D721Med (cell line): ENCODE data around the gene WSCD2.

Experiments used
- DNase-seq: peaks from one replicate; pipeline ENCODE4 v3.0.0; 2011; ENCODE audit warnings: low spot score; ENCODE audit not compliant: insufficient read length
- FAIRE-seq: peaks from 2 replicates; lab custom pipeline; 2011; peaks lifted over from hg19 to GRCh38; lab: Jason Lieb, UNC
- TF ChIP-seq, protein P1 (sequence below): IDR thresholded peaks from 2 replicates; pipeline ENCODE4 v1.5.1; 2012; ENCODE audit warnings: mild to moderate bottlenecking, control low read depth; ENCODE audit not compliant: insufficient read depth; ENCODE audit errors: missing control alignments

WSCD2 gene

DNA sequence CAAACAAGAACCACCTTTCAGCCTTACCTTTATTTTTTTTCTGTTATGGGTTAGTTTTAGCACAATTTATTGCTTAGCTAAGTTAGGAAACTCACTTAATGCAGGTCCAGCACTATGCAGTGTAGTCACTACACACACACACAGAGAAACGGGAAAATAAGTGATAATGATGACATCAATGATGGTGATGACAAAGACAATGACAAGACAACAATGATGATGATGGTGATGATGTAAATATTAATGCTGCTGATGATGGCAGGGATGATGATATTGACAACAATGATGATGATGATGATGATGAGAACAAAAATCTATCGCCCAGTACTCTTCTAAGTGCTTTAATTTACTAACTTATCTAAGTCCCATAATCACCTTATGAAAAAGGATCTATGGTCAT lies 41.1 kb downstream of the WSCD2 start:
- DNase-seq = no peak
- FAIRE-seq = no peak
- TF ChIP-seq, protein P1, sequence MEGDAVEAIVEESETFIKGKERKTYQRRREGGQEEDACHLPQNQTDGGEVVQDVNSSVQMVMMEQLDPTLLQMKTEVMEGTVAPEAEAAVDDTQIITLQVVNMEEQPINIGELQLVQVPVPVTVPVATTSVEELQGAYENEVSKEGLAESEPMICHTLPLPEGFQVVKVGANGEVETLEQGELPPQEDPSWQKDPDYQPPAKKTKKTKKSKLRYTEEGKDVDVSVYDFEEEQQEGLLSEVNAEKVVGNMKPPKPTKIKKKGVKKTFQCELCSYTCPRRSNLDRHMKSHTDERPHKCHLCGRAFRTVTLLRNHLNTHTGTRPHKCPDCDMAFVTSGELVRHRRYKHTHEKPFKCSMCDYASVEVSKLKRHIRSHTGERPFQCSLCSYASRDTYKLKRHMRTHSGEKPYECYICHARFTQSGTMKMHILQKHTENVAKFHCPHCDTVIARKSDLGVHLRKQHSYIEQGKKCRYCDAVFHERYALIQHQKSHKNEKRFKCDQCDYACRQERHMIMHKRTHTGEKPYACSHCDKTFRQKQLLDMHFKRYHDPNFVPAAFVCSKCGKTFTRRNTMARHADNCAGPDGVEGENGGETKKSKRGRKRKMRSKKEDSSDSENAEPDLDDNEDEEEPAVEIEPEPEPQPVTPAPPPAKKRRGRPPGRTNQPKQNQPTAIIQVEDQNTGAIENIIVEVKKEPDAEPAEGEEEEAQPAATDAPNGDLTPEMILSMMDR = no peak

DNA sequence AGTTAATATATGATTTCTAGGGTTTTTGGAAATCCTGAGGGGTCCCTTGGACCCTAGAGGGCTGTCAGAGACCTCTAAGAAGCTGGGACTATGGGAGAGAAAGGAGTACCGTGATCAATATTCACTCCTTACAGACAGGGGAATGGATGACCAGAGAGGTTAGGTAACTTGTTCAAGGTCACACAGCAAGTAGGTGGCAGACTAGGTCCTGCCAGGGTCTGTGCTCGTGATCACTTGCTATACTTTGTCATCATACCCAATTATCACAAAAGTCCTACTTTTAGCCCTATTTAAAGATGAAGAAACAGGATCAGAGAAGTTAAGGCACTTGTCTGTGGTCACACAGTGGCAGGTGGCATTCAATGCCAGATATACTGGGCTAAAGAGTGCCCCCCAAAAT lies 42.9 kb downstream of the WSCD2 start:
- TF ChIP-seq, protein P1 = no peak
- no peak for DNase-seq
- FAIRE-seq = no peak

DNA sequence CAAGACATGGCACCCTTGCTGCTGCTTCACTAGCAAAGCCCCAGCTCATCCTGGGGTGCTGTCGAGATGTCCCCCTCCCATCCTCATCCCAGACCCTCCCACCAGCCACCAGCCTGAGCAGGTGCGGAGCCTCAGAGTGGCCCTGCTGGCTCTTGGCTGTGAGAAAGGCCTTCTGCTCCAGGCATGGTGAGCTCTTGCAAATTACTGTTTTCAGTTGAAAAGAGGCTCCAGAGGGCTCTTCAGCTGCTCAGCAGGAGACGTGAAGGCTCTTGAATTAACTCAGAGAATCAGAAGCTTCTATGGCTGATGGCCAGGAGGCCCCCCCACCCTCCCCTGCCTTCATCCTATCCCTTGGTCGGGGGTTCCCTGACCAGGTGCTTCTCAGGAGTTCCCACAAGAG lies 44.1 kb downstream of the WSCD2 start:
- TF ChIP-seq, protein P1 = no peak
- DNase-seq = no peak
- no peak for FAIRE-seq

DNA sequence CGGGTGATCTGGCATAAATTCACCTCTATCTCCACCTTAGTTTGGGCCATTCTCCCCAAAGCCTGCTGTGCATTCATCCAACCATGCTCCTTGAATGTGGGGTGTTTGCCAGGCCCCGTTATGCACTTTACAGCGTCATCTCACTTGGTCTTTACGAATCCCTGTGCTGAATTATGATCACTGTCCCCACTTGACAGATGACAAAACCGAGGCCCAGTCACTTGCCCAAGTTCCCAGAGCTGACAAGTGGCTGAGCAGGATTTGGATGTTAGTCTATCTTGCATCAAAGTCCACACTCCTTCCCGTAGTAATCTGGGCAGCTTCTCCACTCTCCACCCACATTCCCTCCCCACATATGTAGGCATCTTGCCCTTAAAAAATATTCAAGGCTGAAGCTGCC lies 44.8 kb downstream of the WSCD2 start:
- TF ChIP-seq, protein P1 = no peak
- no peak for DNase-seq
- FAIRE-seq = no peak

DNA sequence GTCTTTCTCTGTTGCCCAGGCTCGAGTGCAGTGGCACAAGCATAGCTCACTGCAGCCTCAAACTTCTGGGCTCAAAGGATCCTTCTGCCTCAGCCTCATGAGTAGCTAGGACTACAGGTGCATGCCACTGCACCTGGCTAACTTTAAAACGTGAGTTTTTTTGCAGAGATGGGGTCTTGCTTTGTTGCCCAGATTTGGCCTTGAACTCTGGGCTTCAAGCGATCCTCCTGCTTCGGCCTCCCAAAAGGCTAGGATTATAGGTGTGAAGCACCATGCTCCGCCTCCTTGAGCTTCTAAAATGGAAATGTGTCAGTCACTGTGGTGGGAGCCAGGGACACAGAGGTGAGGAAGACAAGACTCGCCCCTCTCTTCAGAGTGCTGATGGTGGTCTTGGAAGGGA lies 45.6 kb downstream of the WSCD2 start:
- TF ChIP-seq, protein P1 = no peak
- FAIRE-seq = no peak

DNA sequence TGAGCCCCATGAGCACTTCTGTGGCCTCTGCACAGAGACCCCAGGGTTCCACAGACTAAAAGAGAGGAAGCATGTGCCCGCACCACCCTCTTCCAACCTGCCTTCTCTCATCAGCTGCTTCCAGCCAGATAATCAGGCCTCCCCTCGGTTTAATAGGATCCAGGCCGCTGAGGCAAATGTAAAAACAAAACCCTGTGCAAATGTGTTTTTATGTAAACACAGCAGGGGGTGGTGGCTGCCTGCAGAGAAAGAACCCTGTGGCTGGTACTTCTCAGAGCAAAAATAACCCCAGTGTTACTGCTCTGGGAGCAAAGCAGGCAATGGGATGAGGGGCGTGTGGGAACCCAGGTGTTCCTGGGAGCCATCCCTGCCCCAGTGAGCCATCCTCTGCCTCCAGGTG lies 46.2 kb downstream of the WSCD2 start:
- TF ChIP-seq, protein P1 = no peak
- no peak for DNase-seq
- FAIRE-seq = no peak

More for the DNA sequence above, 45.6 kb downstream of the WSCD2 start:
- DNase-seq = no peak

DNA sequence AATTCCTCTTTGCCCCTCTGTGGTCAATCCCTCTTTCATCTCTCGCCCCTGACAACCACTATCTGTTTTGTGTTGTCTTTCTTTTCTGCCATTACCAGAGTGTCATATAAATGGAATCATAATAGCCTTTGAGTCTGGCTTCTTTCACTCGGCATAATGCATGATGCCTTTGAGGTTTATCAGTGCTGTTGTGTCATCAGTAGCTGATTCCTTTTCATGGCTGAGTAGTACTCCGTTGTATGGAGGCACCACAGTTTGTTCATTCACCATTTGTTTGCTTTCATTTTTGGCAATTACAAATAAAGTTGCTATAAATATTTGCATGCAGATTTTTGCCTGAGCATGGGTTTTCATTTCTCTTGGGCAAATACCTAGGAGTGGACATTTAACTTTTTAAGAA lies 47.2 kb downstream of the WSCD2 start:
- FAIRE-seq = no peak
- TF ChIP-seq, protein P1 = no peak
- DNase-seq = no peak
